HUES48 (cell line): ENCODE data around the gene C1orf35.

Experiments used
- H3K27ac ChIP-seq: one replicate; pipeline ENCODE4 v1.7.0; 2013; ENCODE audit warnings: low read depth, low read length, inconsistent platforms
- H3K27me3 ChIP-seq: 2 replicates; pipeline ENCODE4 v1.6.1; 2013; ENCODE audit warnings: mild to moderate bottlenecking, low read length; ENCODE audit not compliant: control insufficient read depth, insufficient read depth
- H3K36me3 ChIP-seq: 2 replicates; pipeline ENCODE4 v1.6.1; 2013; ENCODE audit warnings: low read length; ENCODE audit not compliant: control insufficient read depth, insufficient read depth
- H3K4me1 ChIP-seq: 2 replicates; pipeline ENCODE4 v1.6.1; 2013; ENCODE audit warnings: mild to moderate bottlenecking, low read length; ENCODE audit not compliant: control insufficient read depth, insufficient read depth
- H3K4me3 ChIP-seq: 2 replicates; pipeline ENCODE4 v1.5.1; 2013; ENCODE audit warnings: mild to moderate bottlenecking, low read depth, low read length
- H3K9ac ChIP-seq: 2 replicates; pipeline ENCODE4 v1.6.1; 2013; ENCODE audit warnings: mild to moderate bottlenecking, low read depth, low read length, moderate library complexity
- H3K9me3 ChIP-seq: 2 replicates; pipeline ENCODE4 v1.6.1; 2013; ENCODE audit warnings: low read length; ENCODE audit not compliant: control insufficient read depth, insufficient read depth

C1orf35 gene

DNA sequence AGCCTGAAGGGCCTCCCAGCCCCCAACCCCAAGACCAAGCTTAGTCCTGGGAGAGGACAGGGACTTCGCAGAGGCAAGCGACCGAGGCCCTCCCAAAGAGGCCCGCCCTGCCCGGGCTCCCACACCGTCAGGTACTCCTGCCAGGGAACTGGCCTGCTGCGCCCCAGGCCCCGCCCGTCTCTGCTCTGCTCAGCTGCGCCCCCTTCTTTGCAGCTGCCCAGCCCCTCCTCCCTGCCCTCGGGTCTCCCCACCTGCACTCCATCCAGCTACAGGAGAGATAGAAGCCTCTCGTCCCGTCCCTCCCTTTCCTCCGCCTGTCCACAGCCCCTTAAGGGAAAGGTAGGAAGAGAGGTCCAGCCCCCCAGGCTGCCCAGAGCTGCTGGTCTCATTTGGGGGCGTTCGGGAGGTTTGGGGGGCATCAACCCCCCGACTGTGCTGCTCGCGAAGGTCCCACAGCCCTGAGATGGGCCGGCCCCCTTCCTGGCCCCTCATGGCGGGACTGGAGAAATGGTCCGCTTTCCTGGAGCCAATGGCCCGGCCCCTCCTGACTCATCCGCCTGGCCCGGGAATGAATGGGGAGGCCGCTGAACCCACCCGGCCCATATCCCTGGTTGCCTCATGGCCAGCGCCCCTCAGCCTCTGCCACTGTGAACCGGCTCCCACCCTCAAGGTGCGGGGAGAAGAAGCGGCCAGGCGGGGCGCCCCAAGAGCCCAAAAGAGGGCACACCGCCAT lies 42.5 kb downstream of the C1orf35 start:
- no peaks in the 10 kb centered on the region for H3K4me1 ChIP-seq
- H3K27me3 ChIP-seq: peaks cover 84% of the 10 kb centered on the region
- H3K9ac ChIP-seq: no peak overlapping the region
- no peaks in the 10 kb centered on the region for H3K9me3 ChIP-seq
- no peaks in the 10 kb centered on the region for H3K36me3 ChIP-seq
- peak overlapping the region; percentile 67 for H3K4me3 ChIP-seq
- H3K27ac ChIP-seq: no peak overlapping the region

DNA sequence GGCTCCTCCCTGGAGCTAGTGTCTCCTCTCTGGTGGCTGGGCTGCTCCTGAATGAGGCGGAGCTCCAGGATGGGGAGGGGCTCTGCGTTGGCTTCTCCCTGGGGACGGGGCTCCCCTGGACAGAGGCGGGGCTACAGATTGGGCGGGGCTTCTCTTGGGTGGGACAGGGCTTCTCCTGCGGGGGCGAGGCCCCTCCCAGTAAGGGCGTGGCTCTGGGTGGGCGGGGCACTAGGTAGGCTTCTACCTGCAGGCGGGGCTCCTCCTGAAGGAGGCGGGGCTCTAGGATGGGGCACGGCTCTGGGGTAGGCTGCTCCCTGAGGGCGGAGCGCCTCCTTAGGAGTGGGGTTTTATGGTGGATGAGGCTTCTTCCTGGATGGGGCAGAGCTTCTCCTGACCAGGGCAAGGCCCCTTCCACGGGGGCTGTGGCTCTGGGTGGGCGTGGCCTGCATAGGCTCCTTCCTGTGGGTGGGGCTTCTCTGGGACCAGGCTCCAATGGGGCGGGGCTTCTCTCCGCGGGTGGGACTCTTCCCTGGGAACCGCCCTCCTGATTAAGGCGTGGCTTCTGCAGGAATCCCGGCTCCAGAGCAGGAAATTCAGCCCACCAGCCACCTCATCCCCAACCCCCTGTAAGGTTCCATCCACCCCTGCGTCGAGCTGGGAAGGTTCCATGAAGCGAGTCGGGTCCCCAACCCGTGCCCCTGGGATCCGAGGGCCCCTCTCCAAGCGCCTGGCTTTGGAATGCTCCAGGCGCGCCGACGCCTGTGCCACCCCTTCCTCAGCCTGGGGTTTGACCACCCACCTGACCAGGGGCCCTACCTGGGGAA lies 43.3 kb downstream of the C1orf35 start:
- H3K4me3 ChIP-seq: peak overlapping the region; percentile 67
- no peaks in the 10 kb centered on the region for H3K4me1 ChIP-seq
- H3K9ac ChIP-seq: no peak overlapping the region
- peaks cover 81% of the 10 kb centered on the region for H3K27me3 ChIP-seq
- H3K36me3 ChIP-seq: no peaks in the 10 kb centered on the region
- H3K9me3 ChIP-seq: no peaks in the 10 kb centered on the region
- H3K27ac ChIP-seq: no peak overlapping the region

DNA sequence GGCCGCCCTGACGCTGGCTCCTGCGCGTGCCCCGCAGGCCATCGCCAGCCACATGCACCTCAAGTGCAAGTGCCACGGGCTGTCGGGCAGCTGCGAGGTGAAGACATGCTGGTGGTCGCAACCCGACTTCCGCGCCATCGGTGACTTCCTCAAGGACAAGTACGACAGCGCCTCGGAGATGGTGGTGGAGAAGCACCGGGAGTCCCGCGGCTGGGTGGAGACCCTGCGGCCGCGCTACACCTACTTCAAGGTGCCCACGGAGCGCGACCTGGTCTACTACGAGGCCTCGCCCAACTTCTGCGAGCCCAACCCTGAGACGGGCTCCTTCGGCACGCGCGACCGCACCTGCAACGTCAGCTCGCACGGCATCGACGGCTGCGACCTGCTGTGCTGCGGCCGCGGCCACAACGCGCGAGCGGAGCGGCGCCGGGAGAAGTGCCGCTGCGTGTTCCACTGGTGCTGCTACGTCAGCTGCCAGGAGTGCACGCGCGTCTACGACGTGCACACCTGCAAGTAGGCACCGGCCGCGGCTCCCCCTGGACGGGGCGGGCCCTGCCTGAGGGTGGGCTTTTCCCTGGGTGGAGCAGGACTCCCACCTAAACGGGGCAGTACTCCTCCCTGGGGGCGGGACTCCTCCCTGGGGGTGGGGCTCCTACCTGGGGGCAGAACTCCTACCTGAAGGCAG lies 44.0 kb downstream of the C1orf35 start:
- Histone ChIP-seq H3K4me3 (peak overlapping the region; percentile 60), H3K9ac (no peak overlapping the region), H3K4me1 (no peaks in the 10 kb centered on the region), H3K36me3 (no peaks in the 10 kb centered on the region), H3K27me3 (peaks cover 76% of the 10 kb centered on the region), H3K9me3 (no peaks in the 10 kb centered on the region), H3K27ac (no peak overlapping the region)

DNA sequence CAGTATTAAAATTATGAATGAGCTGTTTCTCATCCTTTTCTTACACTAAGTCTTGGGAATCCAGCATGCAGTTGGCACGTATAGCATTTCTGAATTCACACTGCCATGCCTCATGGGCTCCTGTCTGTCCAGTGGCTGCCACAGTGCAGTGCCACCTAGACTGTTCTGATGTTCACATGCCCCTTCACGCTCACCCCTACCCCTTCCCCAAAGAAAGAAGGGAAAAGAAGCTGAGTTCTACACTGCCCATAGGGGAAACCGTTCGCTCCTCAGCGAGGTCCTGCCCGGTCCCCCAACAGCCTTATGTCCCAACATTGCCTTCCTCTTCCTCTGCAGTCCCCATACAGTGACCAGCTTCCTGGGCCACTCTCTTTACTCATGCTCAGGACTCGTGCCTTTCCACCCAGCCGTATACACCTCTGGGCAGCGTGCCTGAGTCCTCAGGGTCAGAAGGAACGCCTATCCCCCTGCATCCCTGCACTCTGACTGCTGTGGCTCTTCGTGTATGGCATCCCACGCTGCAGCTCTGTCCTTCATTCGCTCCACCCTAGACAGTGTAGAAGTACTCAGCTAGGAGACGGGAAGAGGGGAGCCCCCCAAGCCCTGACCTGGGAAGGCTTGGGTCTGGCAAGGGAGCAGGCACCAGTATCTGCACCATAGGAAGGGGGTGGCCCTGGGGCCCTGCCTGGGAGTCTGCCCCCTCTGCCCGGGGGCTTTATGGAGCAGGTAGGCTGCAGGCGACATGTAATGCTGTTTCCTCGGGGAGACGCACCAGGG lies 44.8 kb downstream of the C1orf35 start:
- H3K9ac ChIP-seq: no peak overlapping the region
- no peaks in the 10 kb centered on the region for H3K36me3 ChIP-seq
- no peaks in the 10 kb centered on the region for H3K4me1 ChIP-seq
- H3K27me3 ChIP-seq: peaks cover 75% of the 10 kb centered on the region
- no peak overlapping the region; the same call in 1 of the 2 replicates for H3K4me3 ChIP-seq
- H3K27ac ChIP-seq: no peak overlapping the region
- no peaks in the 10 kb centered on the region for H3K9me3 ChIP-seq
